SW 1271 (cell line): Measurements from ENCODE around the gene UBALD2.
A peak's percentile ranks its signal among the peaks of the same experiment; 100 is the strongest.
"Not testable (repeated sequence)": the region's sequence is repeated elsewhere in the genome, so short reads cannot be mapped to it uniquely, and the experiment has no call there.

ENCODE experiments used
- DNase-seq, 2 experiments: peaks; one replicate each; lab custom pipeline; 2025; lab: John Stamatoyannopoulos, UW

Gene UBALD2

GRCh38 chr17:76277300-76278267 is 12.4 kb downstream of the UBALD2 start:
- no peak for DNase-seq

GRCh38 chr17:76278268-76278908 is 13.2 kb downstream of the UBALD2 start:
- no peak for DNase-seq

GRCh38 chr17:76278952-76279741 is 14.0 kb downstream of the UBALD2 start:
- peak; percentile 25 to 66 for DNase-seq

- no peak for DNase-seq
These were observed 14.7 kb downstream of the UBALD2 start for GRCh38 chr17:76279742-76280287.

GRCh38 chr17:76280650-76281049 is 15.5 kb downstream of the UBALD2 start:
- DNase-seq, result no peak

- DNase-seq, result no peak
These were observed 16.6 kb downstream of the UBALD2 start for GRCh38 chr17:76281573-76282371.

- DNase-seq, result no peak
These were observed 27.4 kb downstream of the UBALD2 start for GRCh38 chr17:76292567-76292966.

- no peak for DNase-seq
These were observed 28.0 kb downstream of the UBALD2 start for GRCh38 chr17:76293106-76293505.

GRCh38 chr17:76296186-76296585 is 31.0 kb downstream of the UBALD2 start:
- no peak for DNase-seq

GRCh38 chr17:76296889-76297288 is 31.7 kb downstream of the UBALD2 start:
- DNase-seq, result no peak

GRCh38 chr17:76297436-76297835 is 32.3 kb downstream of the UBALD2 start:
- DNase-seq, result no peak

GRCh38 chr17:76304226-76305134 is 39.3 kb downstream of the UBALD2 start:
- no peak for DNase-seq

GRCh38 chr17:76305135-76305454 is 39.9 kb downstream of the UBALD2 start:
- DNase-seq, result not testable (repeated sequence)

- DNase-seq, result no peak
These were observed 42.3 kb downstream of the UBALD2 start for GRCh38 chr17:76307299-76307965.

- no peak for DNase-seq
These were observed 42.8 kb downstream of the UBALD2 start, which contains the start of gene QRICH2 for GRCh38 chr17:76307966-76308338. TSS of gene QRICH2 (minus strand) at chr17:76308276. CDS start at chr17:76307998, 278 bp downstream.

GRCh38 chr17:76309461-76309860 is 44.3 kb downstream of the UBALD2 start:
- DNase-seq, result no peak

- DNase-seq, result no peak
These were observed 47.6 kb downstream of the UBALD2 start for GRCh38 chr17:76312735-76313134.

- DNase-seq, result no peak
These were observed 49.5 kb downstream of the UBALD2 start for GRCh38 chr17:76314392-76315227.

- no peak for DNase-seq
These were observed 52.4 kb downstream of the UBALD2 start for GRCh38 chr17:76317535-76317934.
